Measurements from ENCODE around the gene NLK.

NLK gene

GRCh38 chr17:28049071-28049470 lies 6.6 kb downstream of the NLK start:
- no peak for TF ChIP-seq CTCF (IDR thresholded peaks at IDR 0.05)

- no peak for TF ChIP-seq CTCF (IDR thresholded peaks at IDR 0.05)
Measured at GRCh38 chr17:28053044-28053670, 10.7 kb downstream of the NLK start.

- no peak for TF ChIP-seq CTCF (IDR thresholded peaks at IDR 0.05)
Measured at GRCh38 chr17:28053725-28054124, 11.2 kb downstream of the NLK start.

GRCh38 chr17:28055546-28056275 lies 13.2 kb downstream of the NLK start:
- no peak for TF ChIP-seq CTCF (IDR thresholded peaks at IDR 0.05)

GRCh38 chr17:28056276-28056620 lies 13.8 kb downstream of the NLK start:
- TF ChIP-seq CTCF (IDR thresholded peaks at IDR 0.05), result no peak

GRCh38 chr17:28057731-28058246 lies 15.3 kb downstream of the NLK start:
- TF ChIP-seq CTCF (IDR thresholded peaks at IDR 0.05), result no peak

GRCh38 chr17:28059675-28060074 lies 17.2 kb downstream of the NLK start:
- no peak for TF ChIP-seq CTCF (IDR thresholded peaks at IDR 0.05)
